Measurements from ENCODE around the gene RBM47. TPM values are rescaled to one million over a fixed set of nuclear protein-coding genes. Genes with fewer than 3 reads are reported as not detected.
"Not testable (repeated sequence)": the region's sequence is repeated elsewhere in the genome, so short reads cannot be mapped to it uniquely, and the experiment has no call there.

RBM47 gene
- total and polyA plus RNA-seq, 5 experiments from 2014 or later: 0.05 to 0.88 (median 0.43) TPM; not detected in 1

DNA sequence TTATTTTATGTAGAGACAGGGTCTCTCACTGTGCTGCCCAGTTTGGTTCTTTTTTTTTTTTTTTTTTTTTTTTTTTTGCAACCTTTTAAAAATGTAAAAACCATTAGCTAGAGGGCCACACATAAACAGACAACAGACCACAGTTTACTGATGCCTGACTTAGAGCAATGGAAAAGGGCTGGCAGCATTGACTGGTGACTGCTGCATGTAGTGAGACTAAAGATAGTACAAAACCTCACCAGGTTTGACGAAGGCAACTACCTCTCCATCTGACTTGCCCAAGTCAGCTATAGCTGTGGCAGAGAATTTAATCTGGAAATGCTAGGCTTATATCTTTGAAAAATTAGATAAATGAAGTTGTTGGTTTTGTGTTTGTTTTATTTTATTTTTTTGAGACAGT, 102.9 kb downstream of the RBM47 start:
- Mint-ChIP-seq H3K27ac (no peak overlapping the region), H3K4me1 (no peaks in the 10 kb centered on the region), H3K36me3 (no peaks in the 10 kb centered on the region), H3K4me3 (no peak overlapping the region), H3K27me3 (no peaks in the 10 kb centered on the region), H3K9me3 (no peaks in the 10 kb centered on the region)
- POLR2A ChIA-PET: interaction anchor here (0.6 to 0.7 kb wide), 3 partner anchors 380 to 1043 kb away, joined by 3 to 8 read pairs (median 6); no protein-coding TSS in a partner anchor
- DNase-seq (no peak), ATAC-seq (no peak)

DNA sequence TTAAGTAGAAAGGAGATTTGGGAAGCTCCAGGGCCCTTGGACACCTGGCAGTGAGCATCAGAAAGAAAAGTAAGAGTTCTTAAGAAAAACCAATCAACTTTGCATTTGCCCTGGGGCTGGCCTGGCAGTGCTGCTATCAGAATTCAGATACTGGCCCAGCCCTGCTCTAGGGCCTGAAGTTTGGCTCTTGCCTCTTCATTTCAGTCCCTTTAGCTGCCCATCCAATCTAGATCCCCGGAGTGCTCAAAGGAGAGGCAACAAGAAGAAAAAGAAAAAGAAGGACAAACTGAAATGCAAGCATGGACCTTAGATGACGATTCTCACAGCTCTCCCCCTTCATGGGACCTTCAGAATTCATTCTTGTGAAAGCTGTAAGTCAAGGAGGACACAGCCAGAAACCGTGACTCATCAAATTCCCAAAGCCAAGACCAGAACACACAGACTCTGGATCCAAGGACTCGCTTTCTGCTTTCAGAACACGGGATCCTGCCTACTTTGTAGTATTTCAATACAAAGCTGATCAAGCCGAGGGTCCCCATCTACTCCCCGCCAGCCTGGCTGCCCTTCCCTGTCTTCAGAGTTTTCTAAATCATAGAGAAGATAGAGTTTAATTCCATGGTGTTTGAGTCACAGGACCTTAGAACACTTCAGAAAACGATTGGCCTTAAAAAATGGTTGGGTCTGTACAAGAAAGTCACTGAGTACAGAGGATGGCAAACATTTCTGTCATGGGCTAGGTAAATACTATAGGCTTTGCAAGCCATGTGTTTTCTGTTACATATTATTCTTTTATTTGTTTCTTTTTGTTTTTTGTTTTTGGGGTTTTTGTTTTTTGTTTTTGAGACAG, 103.7 kb downstream of the RBM47 start:
- POLR2A ChIA-PET: no interaction called here

DNA sequence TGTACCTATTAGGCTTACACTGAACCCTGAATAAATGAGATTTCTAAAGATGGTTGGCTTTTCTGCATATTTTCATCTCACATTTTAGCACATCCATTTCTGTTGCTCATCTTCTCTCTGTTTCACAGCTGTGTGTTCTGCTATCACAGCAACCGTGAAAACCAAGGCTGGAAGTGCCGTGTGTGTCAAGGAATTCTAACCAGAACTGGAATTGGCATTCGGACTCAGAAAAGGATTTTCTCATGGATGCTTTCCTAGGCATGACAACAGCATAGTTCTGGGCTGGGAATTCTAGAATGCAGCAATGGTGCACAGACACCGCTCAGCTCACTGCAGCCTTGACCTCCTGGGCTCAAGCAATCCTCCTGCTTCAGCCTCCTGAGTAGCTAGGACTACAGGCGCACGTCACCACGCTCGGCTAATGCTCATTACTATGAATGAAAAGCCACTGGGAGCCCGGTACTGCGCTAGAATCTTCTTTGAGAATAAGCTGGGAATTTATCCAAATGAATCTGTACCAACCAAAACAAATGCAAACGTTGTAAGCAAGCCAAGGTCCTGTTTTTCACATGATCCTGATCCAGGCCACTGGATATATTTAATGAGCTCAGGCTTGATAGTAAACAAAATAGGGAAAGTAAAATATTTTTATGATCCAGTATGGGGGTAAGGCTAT, 105.2 kb downstream of the RBM47 start:
- POLR2A ChIA-PET: interaction anchor here (0.6 kb wide), 1 partner anchor 9 kb away, joined by 3 read pairs; no protein-coding TSS in a partner anchor
- DNase-seq: no peak
- ATAC-seq: no peak
- Mint-ChIP-seq H3K4me3 (no peak overlapping the region), H3K36me3 (no peaks in the 10 kb centered on the region), H3K4me1 (peaks cover 0 to 1% (median 0%) of the 10 kb centered on the region in 4 donors), H3K27ac (no peak overlapping the region), H3K9me3 (no peaks in the 10 kb centered on the region), H3K27me3 (no peaks in the 10 kb centered on the region)

More for the DNA sequence above, 103.7 kb downstream of the RBM47 start:
- no peak overlapping the region for H3K4me3 Mint-ChIP-seq
- no peak for DNase-seq
- H3K27me3 Mint-ChIP-seq: no peaks in the 10 kb centered on the region
- H3K36me3 Mint-ChIP-seq: no peaks in the 10 kb centered on the region
- no peaks in the 10 kb centered on the region for H3K9me3 Mint-ChIP-seq
- H3K27ac Mint-ChIP-seq: no peak overlapping the region
- ATAC-seq: no peak
- H3K4me1 Mint-ChIP-seq: peaks cover 0 to 1% (median 0%) of the 10 kb centered on the region in 4 donors

DNA sequence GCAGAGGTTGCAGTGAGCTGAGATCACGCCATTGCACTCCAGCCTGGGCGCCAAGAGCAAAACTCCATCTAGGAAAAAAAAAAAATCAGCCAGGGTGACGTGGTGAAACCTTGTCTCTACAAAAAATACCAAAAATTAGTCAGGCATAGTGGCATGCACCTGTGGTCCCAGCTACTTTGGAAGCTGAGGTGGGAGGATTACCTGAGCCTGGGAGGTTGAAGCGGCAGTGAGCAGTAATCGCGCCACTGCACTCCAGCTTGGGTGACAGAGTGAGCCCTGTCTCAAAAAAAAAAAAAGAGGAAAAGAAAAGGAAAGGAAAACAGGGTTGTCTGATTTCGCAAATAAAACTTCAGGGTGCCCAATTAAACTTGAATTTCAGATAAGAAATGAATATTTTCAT, 106.1 kb downstream of the RBM47 start:
- DNase-seq (no peak), ATAC-seq (no peak)
- Mint-ChIP-seq H3K27ac (no peak overlapping the region), H3K36me3 (no peaks in the 10 kb centered on the region), H3K4me3 (no peak overlapping the region), H3K4me1 (peaks cover 0 to 1% (median 0%) of the 10 kb centered on the region in 4 donors), H3K9me3 (no peaks in the 10 kb centered on the region), H3K27me3 (no peaks in the 10 kb centered on the region)
- POLR2A ChIA-PET: no interaction called here

DNA sequence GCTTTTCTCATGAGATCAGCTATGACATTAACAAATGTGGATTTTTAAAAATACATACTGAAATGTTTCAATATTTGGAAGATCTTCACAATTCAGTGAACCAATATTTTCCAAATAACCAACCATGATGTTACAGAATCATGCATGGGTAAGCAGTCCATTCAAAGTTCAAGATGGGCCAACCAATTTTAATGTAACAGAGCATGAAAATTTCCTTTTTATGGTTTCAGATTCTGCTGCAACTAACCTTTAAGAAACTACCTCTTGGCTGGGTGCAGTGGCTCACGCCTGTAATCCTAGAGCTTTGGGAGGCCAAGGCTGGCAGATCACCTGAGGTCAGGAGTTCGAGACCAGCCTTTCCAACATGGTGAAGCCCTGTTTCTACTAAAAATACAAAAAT, 107.7 kb downstream of the RBM47 start:
- Mint-ChIP-seq H3K36me3 (no peaks in the 10 kb centered on the region), H3K4me3 (no peak overlapping the region), H3K9me3 (no peaks in the 10 kb centered on the region), H3K27me3 (no peaks in the 10 kb centered on the region), H3K4me1 (peaks cover 0 to 1% (median 0%) of the 10 kb centered on the region in 4 donors), H3K27ac (no peak overlapping the region)
- POLR2A ChIA-PET: interaction anchor here (0.5 kb wide), 1 partner anchor 183 kb away, joined by 3 read pairs; no protein-coding TSS in a partner anchor
- DNase-seq (no peak), ATAC-seq (no peak)

DNA sequence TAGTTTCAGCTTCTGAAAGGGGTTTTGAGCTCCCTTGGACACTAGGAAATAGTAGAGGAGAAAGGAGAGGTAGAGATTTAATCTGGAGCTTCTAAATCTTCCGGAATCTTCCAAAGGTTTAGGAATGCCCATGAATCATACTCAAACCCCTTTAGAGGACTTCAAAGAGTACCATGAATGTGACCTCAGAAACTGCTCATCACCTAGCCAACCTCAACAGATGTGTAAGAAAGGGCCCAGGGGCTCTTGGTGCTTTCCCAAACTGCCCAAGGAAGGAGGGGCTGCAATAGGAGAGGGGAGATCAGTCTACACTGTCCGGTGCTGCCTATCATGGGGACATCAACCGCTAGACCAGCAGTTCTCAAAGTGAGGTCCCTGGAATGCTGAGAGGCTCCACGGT, 109.1 kb downstream of the RBM47 start:
- Mint-ChIP-seq H3K4me1 (peaks cover 0 to 6% (median 3%) of the 10 kb centered on the region in 4 donors), H3K9me3 (no peaks in the 10 kb centered on the region), H3K27me3 (no peaks in the 10 kb centered on the region), H3K27ac (no peak overlapping the region), H3K4me3 (no peak overlapping the region), H3K36me3 (no peaks in the 10 kb centered on the region)
- POLR2A ChIA-PET: no interaction called here
- no peak for ATAC-seq
- DNase-seq: no peak

DNA sequence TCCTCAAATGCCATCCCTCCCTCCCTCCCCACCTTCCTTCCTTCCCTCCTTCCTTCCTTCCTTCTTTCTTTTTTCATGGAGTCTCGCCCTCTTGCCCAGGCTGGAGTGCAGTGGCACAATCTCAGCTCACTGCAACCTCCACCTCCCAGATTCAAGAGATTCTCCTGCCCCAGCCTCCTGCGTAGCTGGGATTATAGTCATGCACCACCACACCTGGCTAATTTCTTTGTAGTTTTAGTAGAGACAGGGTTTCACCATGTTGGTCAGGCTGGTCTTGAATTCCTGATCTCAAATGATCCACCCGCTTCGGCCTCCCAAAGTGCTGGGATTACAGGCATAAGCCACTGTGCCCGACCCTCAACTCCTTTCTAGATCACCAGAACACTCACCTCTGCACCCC, 112.6 kb downstream of the RBM47 start:
- POLR2A ChIA-PET, H3K27ac Mint-ChIP-seq, ATAC-seq, H3K9me3 Mint-ChIP-seq, DNase-seq, H3K4me3 Mint-ChIP-seq, H3K27me3 Mint-ChIP-seq, H3K36me3 Mint-ChIP-seq: not testable (repeated sequence)
- peaks cover 0 to 13% (median 5%) of the 10 kb centered on the region in 4 donors for H3K4me1 Mint-ChIP-seq

DNA sequence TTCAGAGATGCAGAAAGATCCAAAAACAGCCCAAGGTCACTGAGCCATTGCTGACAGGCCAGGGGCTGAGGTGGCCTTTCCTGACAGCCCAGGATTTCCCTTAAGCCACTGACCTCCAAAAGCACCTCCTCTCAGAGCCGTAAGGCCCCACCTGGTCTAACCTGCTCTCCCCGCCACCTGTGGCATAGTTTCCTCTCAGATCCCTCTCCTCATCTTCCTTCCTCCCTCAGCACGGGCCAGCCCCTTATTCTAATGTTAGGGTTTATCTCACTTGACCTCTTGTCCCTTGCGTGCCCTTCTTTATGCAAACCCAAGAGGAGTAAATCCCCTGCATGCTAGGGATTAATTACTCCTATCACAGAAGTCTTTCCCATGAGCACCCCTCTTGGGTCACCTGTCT, 113.0 kb downstream of the RBM47 start:
- no peak for ATAC-seq

DNA sequence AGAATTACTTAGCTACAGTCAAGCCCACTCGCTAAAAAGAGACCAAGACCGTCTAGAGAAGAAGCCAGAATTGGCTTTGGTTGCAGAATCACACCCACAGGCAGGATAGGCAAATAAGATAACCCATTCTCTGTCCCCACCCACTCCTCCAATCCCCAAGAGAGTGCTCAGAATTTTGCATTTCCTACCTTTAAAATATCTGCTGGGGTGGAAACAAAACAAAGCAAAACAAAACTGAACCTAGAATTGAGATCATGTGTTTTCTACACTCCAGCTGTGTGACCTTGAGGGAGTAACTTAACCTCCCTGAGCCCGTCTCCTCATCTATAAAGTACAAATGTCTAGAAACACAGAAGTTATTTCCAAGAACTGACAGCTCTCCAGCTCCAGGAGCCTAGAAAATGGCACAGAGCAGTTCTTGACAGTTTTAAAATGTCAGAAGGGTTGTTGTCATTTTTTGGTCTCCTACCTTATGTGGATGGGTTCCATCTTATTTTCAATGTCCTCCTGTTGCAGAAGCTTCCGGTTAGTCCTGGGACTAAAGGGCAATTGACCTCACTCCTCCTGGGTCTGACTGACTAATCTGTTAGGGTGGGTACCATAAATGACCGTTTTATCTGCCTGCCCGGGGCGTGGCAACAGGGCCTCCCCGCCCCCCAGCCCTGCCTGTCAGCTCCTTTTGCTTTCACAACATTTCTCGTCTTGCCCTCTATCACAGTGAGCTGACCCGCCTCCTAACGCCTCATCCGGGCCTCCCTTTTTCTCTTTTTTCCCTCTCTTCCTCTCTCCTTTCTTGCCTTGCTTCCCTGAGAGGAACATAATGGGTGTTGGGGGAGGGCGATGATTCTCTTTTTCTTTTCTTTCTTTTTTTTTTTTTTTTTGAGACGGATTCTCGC, 114.0 kb downstream of the RBM47 start:
- no peak for ATAC-seq
- H3K27ac Mint-ChIP-seq: peak overlapping the region in 2 of 10 donors; percentile 4 to 50
- POLR2A ChIA-PET: interaction anchor here (0.7 kb wide), 1 partner anchor 9 kb away, joined by 3 read pairs; no protein-coding TSS in a partner anchor

More for the DNA sequence above, 113.0 kb downstream of the RBM47 start:
- DNase-seq: no peak
- H3K36me3 Mint-ChIP-seq: no peaks in the 10 kb centered on the region
- H3K9me3 Mint-ChIP-seq: no peaks in the 10 kb centered on the region
- H3K4me3 Mint-ChIP-seq: no peak overlapping the region
- peaks cover 0 to 13% (median 5%) of the 10 kb centered on the region in 4 donors for H3K4me1 Mint-ChIP-seq
- POLR2A ChIA-PET: no interaction called here
- peak overlapping the region in 1 of 10 donors; percentile 49 for H3K27ac Mint-ChIP-seq
- H3K27me3 Mint-ChIP-seq: no peaks in the 10 kb centered on the region

DNA sequence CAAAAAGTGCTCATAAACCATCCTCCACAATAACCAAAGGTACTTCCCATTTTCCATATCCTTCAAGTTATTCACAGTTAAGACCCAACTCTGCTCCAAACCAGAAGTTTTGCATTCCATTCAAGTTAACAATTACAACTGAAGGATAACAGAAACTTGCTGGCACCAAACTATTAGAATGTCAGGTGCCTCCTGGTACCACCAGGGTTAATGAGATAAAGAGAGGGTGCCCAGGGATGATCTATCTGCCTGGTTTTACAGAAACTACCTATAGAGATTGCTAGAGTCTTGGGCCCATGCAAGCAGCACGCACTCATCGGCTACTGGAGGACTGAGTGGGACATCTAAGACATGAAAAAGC, 114.6 kb downstream of the RBM47 start:
- no peaks in the 10 kb centered on the region for H3K27me3 Mint-ChIP-seq
- H3K27ac Mint-ChIP-seq: peak overlapping the region in 2 of 10 donors; percentile 4 to 50
- H3K36me3 Mint-ChIP-seq: no peaks in the 10 kb centered on the region
- POLR2A ChIA-PET: interaction anchor here (0.7 kb wide), 1 partner anchor 9 kb away, joined by 3 read pairs; no protein-coding TSS in a partner anchor
- H3K4me1 Mint-ChIP-seq: peaks cover 0 to 13% (median 5%) of the 10 kb centered on the region in 4 donors
- H3K9me3 Mint-ChIP-seq: no peaks in the 10 kb centered on the region
- ATAC-seq (no peak), DNase-seq (no peak)
- no peak overlapping the region for H3K4me3 Mint-ChIP-seq

More for the DNA sequence above, 114.0 kb downstream of the RBM47 start:
- Mint-ChIP-seq H3K4me1 (peaks cover 0 to 13% (median 5%) of the 10 kb centered on the region in 4 donors), H3K9me3 (no peaks in the 10 kb centered on the region), H3K27me3 (no peaks in the 10 kb centered on the region), H3K36me3 (no peaks in the 10 kb centered on the region), H3K4me3 (no peak overlapping the region)
- no peak for DNase-seq

DNA sequence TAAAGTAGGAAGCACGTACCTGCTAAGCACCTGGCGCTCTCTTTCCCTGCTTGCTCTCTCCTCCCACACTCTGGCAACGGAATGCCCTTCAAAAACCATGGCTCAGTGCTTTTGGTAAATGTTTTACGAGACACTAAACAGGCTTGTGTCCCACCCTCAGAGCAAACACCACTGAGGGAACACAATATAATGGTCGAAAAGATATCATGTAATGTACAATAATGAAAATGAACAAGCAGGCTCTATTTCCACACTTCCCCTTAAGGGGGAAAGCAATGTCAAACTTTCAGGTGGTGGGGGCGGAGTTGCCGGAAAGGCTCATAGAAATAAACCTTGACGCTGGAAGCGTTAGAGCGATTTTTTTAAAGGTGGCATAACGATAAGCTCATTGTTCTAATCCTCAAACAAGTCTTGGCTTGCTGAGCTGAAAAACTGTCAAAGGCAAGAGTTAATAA, 115.1 kb downstream of the RBM47 start:
- no peaks in the 10 kb centered on the region for H3K9me3 Mint-ChIP-seq
- peak overlapping the region in 2 of 10 donors; percentile 4 to 16 for H3K27ac Mint-ChIP-seq
- no peak for DNase-seq
- H3K4me3 Mint-ChIP-seq: no peak overlapping the region
- ATAC-seq: no peak
- POLR2A ChIA-PET: no interaction called here
- no peaks in the 10 kb centered on the region for H3K36me3 Mint-ChIP-seq
- H3K27me3 Mint-ChIP-seq: no peaks in the 10 kb centered on the region
- peaks cover 0 to 13% (median 5%) of the 10 kb centered on the region in 4 donors for H3K4me1 Mint-ChIP-seq

DNA sequence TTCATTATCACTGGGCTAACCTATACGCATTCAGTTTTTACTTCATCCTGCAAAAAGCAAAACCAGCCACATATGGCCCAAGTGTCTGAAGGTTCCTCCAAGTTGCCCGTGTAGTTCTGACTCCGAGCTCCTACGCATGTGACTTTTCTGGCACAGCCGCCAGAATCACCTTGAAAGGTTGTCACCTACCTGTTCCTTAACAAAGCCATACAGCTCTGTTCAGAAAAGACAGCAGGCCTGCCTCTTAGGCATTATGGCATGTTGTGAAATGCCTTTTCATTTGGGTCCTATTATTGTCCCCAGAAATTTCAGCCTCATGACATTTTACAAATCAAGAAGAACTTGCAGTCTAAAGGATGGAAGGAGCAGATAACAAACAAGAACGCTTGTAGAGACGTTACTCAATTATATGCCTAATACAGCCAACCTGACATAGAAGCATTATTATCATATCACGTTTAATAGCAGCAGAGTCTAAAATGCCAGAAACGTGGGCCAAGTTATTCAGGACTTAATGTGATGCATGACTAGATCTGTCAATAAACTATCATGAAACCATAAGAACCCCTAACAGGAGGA, 118.5 kb downstream of the RBM47 start:
- Mint-ChIP-seq H3K4me1 (peaks cover 0 to 9% (median 4%) of the 10 kb centered on the region in 4 donors), H3K36me3 (no peaks in the 10 kb centered on the region), H3K9me3 (no peaks in the 10 kb centered on the region), H3K27ac (no peak overlapping the region), H3K27me3 (no peaks in the 10 kb centered on the region), H3K4me3 (no peak overlapping the region)
- POLR2A ChIA-PET: no interaction called here
- ATAC-seq (no peak), DNase-seq (no peak)

All from naive thymus-derived CD8-positive, alpha-beta T cell (primary cell).